Glutamatergic neuron (in vitro differentiated cells): ENCODE data around the gene HHIPL1. TPM values are rescaled to one million over a fixed set of nuclear protein-coding genes. Genes with fewer than 3 reads are reported as not detected.

Source experiments
- DNase-seq: peaks from one replicate; pipeline ENCODE4 v3.0.0; 2022
- H3K27ac Mint-ChIP-seq: one replicate; pipeline ENCODE4 v1.8.0; 2020; ENCODE audit warnings: mild to moderate bottlenecking, mixed read lengths, inconsistent platforms; ENCODE audit not compliant: unreplicated experiment
- H3K27me3 Mint-ChIP-seq: one replicate; pipeline ENCODE4 v1.8.0; 2020; ENCODE audit warnings: mild to moderate bottlenecking, moderate library complexity, mixed read lengths, inconsistent platforms; ENCODE audit not compliant: unreplicated experiment
- H3K36me3 Mint-ChIP-seq: one replicate; pipeline ENCODE4 v1.8.0; 2020; ENCODE audit warnings: mild to moderate bottlenecking, mixed read lengths, inconsistent platforms; ENCODE audit not compliant: unreplicated experiment
- H3K4me1 Mint-ChIP-seq: one replicate; pipeline ENCODE4 v1.8.0; 2020; ENCODE audit warnings: mild to moderate bottlenecking, low read depth, mixed read lengths, inconsistent platforms; ENCODE audit not compliant: unreplicated experiment
- H3K4me3 Mint-ChIP-seq: one replicate; pipeline ENCODE4 v1.8.0; 2020; ENCODE audit warnings: mild to moderate bottlenecking, mixed read lengths, inconsistent platforms; ENCODE audit not compliant: unreplicated experiment
- H3K9me3 Mint-ChIP-seq: one replicate; pipeline ENCODE4 v1.8.0; 2020; ENCODE audit warnings: mild to moderate bottlenecking, moderate library complexity, mixed read lengths, inconsistent platforms; ENCODE audit not compliant: unreplicated experiment
- CTCF ChIP-seq: fragments of 200-600 bp; sonication (generic); IDR thresholded peaks from one replicate; pipeline ENCODE4 v1.5.0; 2021; ENCODE audit not compliant: partially characterized antibody, unreplicated experiment
- total RNA-seq: library from RNA; stranded (reverse); fragmentation: NEBNext Ultra II Directional; extraction: Animal tissue kit (Norgen Biotek cat#: 25700); gene quantifications from one replicate; pipeline ENCODE4 v1.2.1, GENCODE V29; 2021; ENCODE audit not compliant: unreplicated experiment

HHIPL1 gene
- total RNA-seq, 1 donor from 2014 or later, result 0.47 TPM

- peak; percentile 75 for DNase-seq
- Mint-ChIP-seq H3K4me3 (peak overlapping the region; percentile 91), H3K27ac (peak overlapping the region; percentile 98), H3K36me3 (no peaks in the 10 kb centered on the region), H3K4me1 (peaks cover 33% of the 10 kb centered on the region), H3K27me3 (peaks cover 13% of the 10 kb centered on the region), H3K9me3 (peaks cover 13% of the 10 kb centered on the region)
- TF ChIP-seq CTCF, result no peak
These were observed 40.1 kb upstream of the HHIPL1 start for GRCh38 chr14:99604766-99605298.

GRCh38 chr14:99605299-99605961 is 39.5 kb upstream of the HHIPL1 start:
- Mint-ChIP-seq H3K4me1 (peaks cover 30% of the 10 kb centered on the region), H3K9me3 (peaks cover 13% of the 10 kb centered on the region), H3K4me3 (peak overlapping the region; percentile 91), H3K36me3 (no peaks in the 10 kb centered on the region), H3K27me3 (peaks cover 15% of the 10 kb centered on the region), H3K27ac (peak overlapping the region; percentile 95)
- peak; percentile 76 for DNase-seq
- TF ChIP-seq CTCF, result no peak

GRCh38 chr14:99606359-99606758 is 38.6 kb upstream of the HHIPL1 start:
- H3K9me3 Mint-ChIP-seq, result peaks cover 13% of the 10 kb centered on the region
- peak overlapping the region; percentile 91 for H3K4me3 Mint-ChIP-seq
- peaks cover 24% of the 10 kb centered on the region for H3K4me1 Mint-ChIP-seq
- peak overlapping the region; percentile 84 for H3K27ac Mint-ChIP-seq
- DNase-seq, result no peak
- peaks cover 15% of the 10 kb centered on the region for H3K27me3 Mint-ChIP-seq
- no peak for TF ChIP-seq CTCF
- no peaks in the 10 kb centered on the region for H3K36me3 Mint-ChIP-seq

- Mint-ChIP-seq H3K27me3 (peaks cover 12% of the 10 kb centered on the region), H3K4me3 (no peak overlapping the region), H3K4me1 (peaks cover 22% of the 10 kb centered on the region), H3K9me3 (peaks cover 8% of the 10 kb centered on the region), H3K36me3 (no peaks in the 10 kb centered on the region), H3K27ac (no peak overlapping the region)
- no peak for TF ChIP-seq CTCF
- no peak for DNase-seq
These were observed 36.3 kb upstream of the HHIPL1 start for GRCh38 chr14:99608591-99608990.
